ENCODE measurements around the gene ZNF446.
"Not testable (repeated sequence)": the region's sequence is repeated elsewhere in the genome, so short reads cannot be mapped to it uniquely, and the experiment has no call there.

Gene ZNF446

GRCh38 chr19:58449980-58450379, 26.2 kb upstream of the ZNF446 start:
- H3K9ac ChIP-seq (ENCODE audit: low read depth, low read length, poor library complexity, severe bottlenecking); H4K20me1 ChIP-seq (ENCODE audit: insufficient read depth, low read length, poor library complexity, severe bottlenecking); H3K4me2 ChIP-seq (ENCODE audit: low read depth, low read length, poor library complexity, severe bottlenecking); H3K9me3 ChIP-seq (ENCODE audit: insufficient read depth, low read depth, low read length); H3K27me3 ChIP-seq (ENCODE audit: insufficient read depth, low read length, poor library complexity, severe bottlenecking); H3K9me2 ChIP-seq (replicated peaks; ENCODE audit: low read depth, low read length); H3K36me3 ChIP-seq (ENCODE audit: insufficient read depth, low read length); H2AFZ ChIP-seq (ENCODE audit: low read length); H3K4me3 ChIP-seq (ENCODE audit: low read length, poor library complexity, severe bottlenecking); H3K79me2 ChIP-seq (ENCODE audit: insufficient read depth, low read length); H3F3A ChIP-seq (ENCODE audit: low read depth): not testable (repeated sequence)
- H3K4me1 ChIP-seq (ENCODE audit: insufficient read depth, low read length, poor library complexity, severe bottlenecking), result peaks cover 14% of the 10 kb centered on the region

GRCh38 chr19:58450856-58451357, 25.2 kb upstream of the ZNF446 start:
- Histone ChIP-seq H3K9ac (ENCODE audit: low read depth, low read length, poor library complexity, severe bottlenecking) (no peak overlapping the region), H2AFZ (ENCODE audit: low read length) (peak overlapping the region; percentile 72), H3K27me3 (ENCODE audit: insufficient read depth, low read length, poor library complexity, severe bottlenecking) (no peaks in the 10 kb centered on the region), H4K20me1 (ENCODE audit: insufficient read depth, low read length, poor library complexity, severe bottlenecking) (no peaks in the 10 kb centered on the region), H3K36me3 (ENCODE audit: insufficient read depth, low read length) (no peaks in the 10 kb centered on the region), H3K9me3 (ENCODE audit: insufficient read depth, low read depth, low read length) (peaks cover 6% of the 10 kb centered on the region; the same call in 1 of the 2 replicates), H3K4me1 (ENCODE audit: insufficient read depth, low read length, poor library complexity, severe bottlenecking) (peaks cover 14% of the 10 kb centered on the region), H3K4me2 (ENCODE audit: low read depth, low read length, poor library complexity, severe bottlenecking) (peak overlapping the region; percentile 90), H3K4me3 (ENCODE audit: low read length, poor library complexity, severe bottlenecking) (peak overlapping the region; percentile 82), H3K79me2 (ENCODE audit: insufficient read depth, low read length) (no peaks in the 10 kb centered on the region), H3K9me2 (replicated peaks; ENCODE audit: low read depth, low read length) (no peaks in the 10 kb centered on the region), H3F3A (ENCODE audit: low read depth) (no peaks in the 10 kb centered on the region)
- TF ChIP-seq CTCF (conservative IDR thresholded peaks at IDR 0.05; ENCODE audit: low read length) (no peak), EZH2phosphoT487 (IDR thresholded peaks at IDR 0.05; ENCODE audit: borderline replicate concordance) (no peak)

GRCh38 chr19:58451358-58452101, 24.6 kb upstream of the ZNF446 start, which contains the start of gene ZNF324B:
ZNF324B (plus strand) TSS chr19:58451622; CDS start chr19:58453702, 2,080 bp downstream.
- H3K4me1 ChIP-seq (ENCODE audit: insufficient read depth, low read length, poor library complexity, severe bottlenecking), result peaks cover 14% of the 10 kb centered on the region
- H3K9me3 ChIP-seq (ENCODE audit: insufficient read depth, low read depth, low read length), result peaks cover 6% of the 10 kb centered on the region; the same call in 1 of the 2 replicates
- H3K4me3 ChIP-seq (ENCODE audit: low read length, poor library complexity, severe bottlenecking), result peak within 1 kb of the TSS; percentile 82
- peak within 1 kb of the TSS; percentile 83 for H2AFZ ChIP-seq (ENCODE audit: low read length)
- H3K27me3 ChIP-seq (ENCODE audit: insufficient read depth, low read length, poor library complexity, severe bottlenecking), result no peaks in the 10 kb centered on the region
- no peaks in the 10 kb centered on the region for H3K79me2 ChIP-seq (ENCODE audit: insufficient read depth, low read length)
- peak within 1 kb of the TSS; percentile 90 for H3K4me2 ChIP-seq (ENCODE audit: low read depth, low read length, poor library complexity, severe bottlenecking)
- no peaks in the 10 kb centered on the region for H3K9me2 ChIP-seq (replicated peaks; ENCODE audit: low read depth, low read length)
- H4K20me1 ChIP-seq (ENCODE audit: insufficient read depth, low read length, poor library complexity, severe bottlenecking), result no peaks in the 10 kb centered on the region
- TF ChIP-seq EZH2phosphoT487 (IDR thresholded peaks at IDR 0.05; ENCODE audit: borderline replicate concordance) (no peak), CTCF (conservative IDR thresholded peaks at IDR 0.05; ENCODE audit: low read length) (no peak)
- peak within 1 kb of the TSS; percentile 75 for H3K9ac ChIP-seq (ENCODE audit: low read depth, low read length, poor library complexity, severe bottlenecking)
- no peaks in the 10 kb centered on the region for H3K36me3 ChIP-seq (ENCODE audit: insufficient read depth, low read length)
- no peaks in the 10 kb centered on the region for H3F3A ChIP-seq (ENCODE audit: low read depth)
